Activated B cell treated with CpG ODN at 0.5 μM for 24 hours (primary cell): ENCODE data around the gene TECPR1. TPM values are rescaled to one million over a fixed set of nuclear protein-coding genes. Genes with fewer than 3 reads are reported as not detected.

Experiments
- ATAC-seq: fragments of 200-7000 bp; cut with Tn5 transposase; one replicate; pipeline ENCODE4 v1.10.0; 2021; ENCODE audit warnings: low read depth, mild to moderate bottlenecking, moderate library complexity
- CTCF ChIA-PET: fragments of 350-600 bp; sonication (Branson Sonifier 250); formaldehyde crosslinking; loops from one replicate; lab custom pipeline; 2021; ENCODE audit warnings: antibody characterized with exemption; lab: Charles Lee
- POLR2A ChIA-PET: fragments of 350-600 bp; sonication (Branson Sonifier 250); formaldehyde crosslinking; loops from one replicate; lab custom pipeline; 2021; ENCODE audit warnings: antibody characterized with exemption; lab: Charles Lee
- DNase-seq: peaks from one replicate; pipeline ENCODE4 v3.0.0; 2022
- H3K27ac Mint-ChIP-seq: one replicate; pipeline ENCODE4 v1.8.0; 2020; ENCODE audit warnings: mixed read lengths
- H3K27me3 Mint-ChIP-seq: one replicate; pipeline ENCODE4 v1.8.0; 2021; ENCODE audit warnings: mixed read lengths
- H3K36me3 Mint-ChIP-seq: one replicate; pipeline ENCODE4 v1.8.0; 2021; ENCODE audit warnings: low read depth, mixed read lengths
- H3K4me1 Mint-ChIP-seq: one replicate; pipeline ENCODE4 v1.8.0; 2021; ENCODE audit warnings: mixed read lengths
- H3K4me3 Mint-ChIP-seq: one replicate; pipeline ENCODE4 v1.8.0; 2020; ENCODE audit warnings: mild to moderate bottlenecking, mixed read lengths
- H3K9me3 Mint-ChIP-seq: one replicate; pipeline ENCODE4 v1.8.0; 2020; ENCODE audit warnings: mixed read lengths
- intact Hi-C: fragments of 100-400 bp; cut with micrococcal nuclease; formaldehyde crosslinking; loops from one replicate; pipeline ENCODE4 v1.15.1; 2024
- total RNA-seq: library from RNA; stranded (reverse); gene quantifications from 2 replicates; pipeline ENCODE4 v1.2.3, GENCODE V29; 2022
- TF ChIP-seq, protein P1 (sequence below): fragments of 200-600 bp; IDR thresholded peaks from one replicate; pipeline ENCODE4 v1.8.0; 2022; ENCODE audit warnings: antibody characterized with exemption, mild to moderate bottlenecking

Gene TECPR1
- total RNA-seq, 1 donor from 2014 or later = 34.5 TPM

DNA sequence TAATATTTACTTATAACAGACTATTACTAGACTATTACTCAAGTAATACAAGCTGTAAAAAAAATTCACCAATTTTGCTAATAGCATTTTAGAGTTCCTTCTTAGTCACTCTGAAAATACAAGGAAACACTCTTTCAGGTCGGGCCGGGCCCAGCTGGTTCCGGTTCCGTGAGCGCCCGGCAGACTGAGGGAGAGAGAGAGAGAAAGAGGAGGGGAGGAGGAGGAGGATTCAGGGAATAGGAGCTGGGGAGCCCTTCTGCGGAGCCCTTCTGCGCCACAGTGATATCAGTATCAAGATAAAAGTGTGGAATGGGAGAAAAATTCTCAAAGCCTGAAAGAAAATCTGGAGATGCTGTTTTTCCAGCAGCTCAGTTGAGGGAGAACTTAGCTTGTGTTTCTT lies 71.3 kb downstream of the TECPR1 start:
- TF ChIP-seq, protein P1, sequence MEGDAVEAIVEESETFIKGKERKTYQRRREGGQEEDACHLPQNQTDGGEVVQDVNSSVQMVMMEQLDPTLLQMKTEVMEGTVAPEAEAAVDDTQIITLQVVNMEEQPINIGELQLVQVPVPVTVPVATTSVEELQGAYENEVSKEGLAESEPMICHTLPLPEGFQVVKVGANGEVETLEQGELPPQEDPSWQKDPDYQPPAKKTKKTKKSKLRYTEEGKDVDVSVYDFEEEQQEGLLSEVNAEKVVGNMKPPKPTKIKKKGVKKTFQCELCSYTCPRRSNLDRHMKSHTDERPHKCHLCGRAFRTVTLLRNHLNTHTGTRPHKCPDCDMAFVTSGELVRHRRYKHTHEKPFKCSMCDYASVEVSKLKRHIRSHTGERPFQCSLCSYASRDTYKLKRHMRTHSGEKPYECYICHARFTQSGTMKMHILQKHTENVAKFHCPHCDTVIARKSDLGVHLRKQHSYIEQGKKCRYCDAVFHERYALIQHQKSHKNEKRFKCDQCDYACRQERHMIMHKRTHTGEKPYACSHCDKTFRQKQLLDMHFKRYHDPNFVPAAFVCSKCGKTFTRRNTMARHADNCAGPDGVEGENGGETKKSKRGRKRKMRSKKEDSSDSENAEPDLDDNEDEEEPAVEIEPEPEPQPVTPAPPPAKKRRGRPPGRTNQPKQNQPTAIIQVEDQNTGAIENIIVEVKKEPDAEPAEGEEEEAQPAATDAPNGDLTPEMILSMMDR = no peak
- ChIA-PET POLR2A (no interaction called here), CTCF (interaction anchor here (2.3 kb wide), 1 partner anchor 12 kb away, joined by 13 read pairs; no protein-coding TSS in a partner anchor)
- Mint-ChIP-seq H3K36me3 (peaks cover 21% of the 10 kb centered on the region), H3K27ac (no peak overlapping the region), H3K4me3 (no peak overlapping the region), H3K27me3 (no peaks in the 10 kb centered on the region), H3K4me1 (no peaks in the 10 kb centered on the region), H3K9me3 (no peaks in the 10 kb centered on the region)
- ATAC-seq (no peak), DNase-seq (no peak)
- intact Hi-C loops = no loop called here

DNA sequence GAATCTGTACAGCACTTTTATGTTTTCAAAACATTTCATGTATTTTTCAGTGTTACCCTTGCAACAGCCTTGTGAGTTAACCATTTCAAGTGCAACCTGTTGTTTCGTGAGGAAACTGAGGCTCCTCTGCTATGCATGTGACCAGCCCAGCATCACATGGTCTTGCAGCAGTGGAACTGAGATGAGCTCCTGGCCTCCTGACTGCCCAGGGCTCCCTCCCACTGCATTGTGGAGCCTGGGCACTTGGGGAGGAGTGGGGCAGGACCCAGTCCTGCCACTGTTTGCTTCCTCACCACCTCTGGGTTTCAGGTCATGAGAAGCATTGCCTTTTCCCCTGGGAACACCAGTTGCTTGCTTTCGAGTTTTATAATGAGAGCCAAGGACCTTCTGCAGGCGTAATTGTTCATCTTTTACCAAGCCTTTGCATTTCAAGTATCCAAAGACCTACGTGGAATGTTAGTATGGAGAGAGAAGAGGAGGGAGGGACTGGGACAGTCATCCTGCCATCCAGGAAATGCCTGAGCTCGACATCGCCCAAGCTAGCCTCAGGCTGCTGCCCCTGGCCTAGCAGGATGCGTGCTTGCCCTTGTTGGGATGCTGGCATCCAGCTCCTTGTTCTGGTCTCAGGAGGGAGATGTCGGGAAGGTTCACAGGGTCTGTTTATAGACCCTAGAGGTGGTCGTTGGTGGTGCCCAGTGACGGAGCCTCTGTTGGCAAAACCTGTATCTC lies 73.1 kb downstream of the TECPR1 start:
- intact Hi-C loops = no loop called here
- H3K36me3 Mint-ChIP-seq = peaks cover 30% of the 10 kb centered on the region
- H3K9me3 Mint-ChIP-seq = no peaks in the 10 kb centered on the region
- DNase-seq = no peak
- H3K27me3 Mint-ChIP-seq = no peaks in the 10 kb centered on the region
- H3K4me1 Mint-ChIP-seq = no peaks in the 10 kb centered on the region
- POLR2A ChIA-PET = no interaction called here
- no peak overlapping the region for H3K27ac Mint-ChIP-seq
- ATAC-seq = no peak
- CTCF ChIA-PET = no interaction called here
- no peak overlapping the region for H3K4me3 Mint-ChIP-seq
- TF ChIP-seq, protein P1 = no peak

DNA sequence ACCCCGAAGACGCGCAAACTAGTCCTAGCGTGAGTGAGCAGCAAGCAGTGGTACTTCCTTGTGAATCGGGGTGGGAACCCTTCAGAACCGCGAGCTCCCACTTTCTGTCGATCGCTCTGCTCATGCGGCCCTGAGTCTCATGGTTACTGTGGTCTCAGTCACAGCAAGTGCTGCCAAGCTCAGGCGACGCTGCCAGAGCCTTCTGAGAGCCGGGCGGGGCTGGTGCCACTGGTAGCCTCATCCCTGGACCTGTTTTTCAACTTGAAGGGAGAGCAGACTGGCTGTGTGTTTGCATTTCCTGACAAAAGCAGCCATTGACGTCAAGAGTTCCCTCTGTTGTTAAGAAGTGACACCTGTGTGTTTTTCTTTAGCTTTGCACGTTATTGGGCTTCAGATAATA lies 73.7 kb downstream of the TECPR1 start:
- Mint-ChIP-seq H3K4me1 (no peaks in the 10 kb centered on the region), H3K27me3 (no peaks in the 10 kb centered on the region), H3K27ac (no peak overlapping the region), H3K4me3 (no peak overlapping the region), H3K36me3 (peaks cover 26% of the 10 kb centered on the region), H3K9me3 (no peaks in the 10 kb centered on the region)
- TF ChIP-seq, protein P1 = no peak
- DNase-seq (no peak), ATAC-seq (no peak)
- intact Hi-C loops = no loop called here
- CTCF ChIA-PET = interaction anchor here (0.9 kb wide), 1 partner anchor 10 kb away, joined by 4 read pairs; no protein-coding TSS in a partner anchor
- POLR2A ChIA-PET = no interaction called here

DNA sequence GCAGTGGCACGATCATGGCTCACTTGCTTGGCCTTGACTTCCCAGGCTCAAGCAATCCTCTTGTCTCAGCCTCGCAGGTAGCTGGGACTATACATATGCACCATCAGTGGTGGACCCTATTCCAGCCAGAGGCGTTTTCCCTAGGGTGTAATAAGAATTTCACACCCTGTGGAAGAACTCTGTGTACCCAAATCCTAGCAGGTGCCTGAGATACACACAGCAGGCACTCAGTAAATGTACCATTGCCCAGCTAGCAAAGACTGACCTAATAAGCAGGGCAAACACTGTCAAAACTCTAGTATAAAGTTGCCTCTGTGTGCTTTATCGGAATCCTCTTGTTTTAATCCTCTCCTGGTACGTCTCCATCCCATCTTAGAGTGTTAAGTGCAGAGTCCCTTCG lies 74.5 kb downstream of the TECPR1 start:
- intact Hi-C loops = no loop called here
- ChIA-PET CTCF (interaction anchor here (0.9 to 1.2 kb wide), 2 partner anchors 9 to 156 kb away, joined by 4 to 5 read pairs; no protein-coding TSS in a partner anchor), POLR2A (no interaction called here)
- H3K4me1 Mint-ChIP-seq = no peaks in the 10 kb centered on the region
- H3K36me3 Mint-ChIP-seq = peaks cover 26% of the 10 kb centered on the region
- H3K9me3 Mint-ChIP-seq = no peaks in the 10 kb centered on the region
- H3K27me3 Mint-ChIP-seq = no peaks in the 10 kb centered on the region
- H3K27ac Mint-ChIP-seq = no peak overlapping the region
- TF ChIP-seq, protein P1 = no peak
- ATAC-seq (no peak), DNase-seq (no peak)
- H3K4me3 Mint-ChIP-seq = no peak overlapping the region

DNA sequence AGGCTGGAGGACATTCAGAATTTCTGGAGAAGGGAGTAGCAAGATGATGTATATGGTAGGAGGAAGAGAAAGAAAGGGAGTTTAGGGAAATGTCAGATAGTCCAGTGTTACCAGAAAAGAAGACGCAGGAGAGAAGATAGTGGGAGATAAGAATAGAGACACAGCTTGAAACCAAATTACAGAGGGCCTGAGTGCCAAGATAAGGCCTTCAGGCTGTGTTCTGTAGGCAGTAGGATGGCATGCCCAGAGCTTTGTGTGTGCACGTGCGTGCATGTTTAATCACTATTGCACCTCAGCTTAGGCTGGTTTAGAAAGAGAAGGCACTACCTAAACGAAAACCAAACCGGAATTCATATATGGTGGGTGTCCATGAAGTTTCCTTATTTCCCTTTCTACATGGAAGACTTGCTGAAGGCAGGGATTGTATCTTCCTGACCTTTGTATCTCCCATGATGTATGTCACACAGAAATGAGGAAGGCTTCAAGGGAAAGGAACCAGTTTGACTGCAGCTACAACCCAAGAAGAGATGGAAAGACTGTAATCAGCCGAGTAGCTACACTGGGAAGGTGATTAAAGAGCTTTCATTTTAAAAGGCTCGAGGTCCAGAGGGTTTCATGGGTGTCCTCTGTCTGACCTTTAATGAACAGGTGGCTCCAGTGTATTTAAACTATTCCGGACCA lies 76.6 kb downstream of the TECPR1 start:
- Mint-ChIP-seq H3K4me1 (no peaks in the 10 kb centered on the region), H3K27ac (no peak overlapping the region), H3K4me3 (no peak overlapping the region), H3K36me3 (peaks cover 39% of the 10 kb centered on the region), H3K9me3 (no peaks in the 10 kb centered on the region), H3K27me3 (no peaks in the 10 kb centered on the region)
- no peak for DNase-seq
- no peak for ATAC-seq
- ChIA-PET POLR2A (no interaction called here), CTCF (interaction anchor here (1.0 kb wide), 2 partner anchors 9 to 154 kb away, joined by 3 read pairs; no protein-coding TSS in a partner anchor)
- intact Hi-C loops = no loop called here
- TF ChIP-seq, protein P1 = no peak
